ENCODE measurements around the gene SRPK3.
"Not testable (repeated sequence)": the region's sequence is repeated elsewhere in the genome, so short reads cannot be mapped to it uniquely, and the experiment has no call there.

SRPK3 gene

GRCh38 chrX:153814591-153815315, 33.9 kb downstream of the SRPK3 start:
- DNase-seq, result no peak

- no peak for DNase-seq
Measured at GRCh38 chrX:153816831-153817690, 36.2 kb downstream of the SRPK3 start.

- DNase-seq, result not testable (repeated sequence)
Measured at GRCh38 chrX:153818064-153818463, 37.2 kb downstream of the SRPK3 start.

- no peak for DNase-seq
Measured at GRCh38 chrX:153818571-153819383, 37.9 kb downstream of the SRPK3 start.

- no peak for DNase-seq
Measured at GRCh38 chrX:153819384-153820040, 38.7 kb downstream of the SRPK3 start.

GRCh38 chrX:153820601-153821000, 39.8 kb downstream of the SRPK3 start:
- no peak for DNase-seq

GRCh38 chrX:153821066-153821465, 40.2 kb downstream of the SRPK3 start:
- DNase-seq, result no peak

GRCh38 chrX:153824348-153824747, 43.5 kb downstream of the SRPK3 start:
- DNase-seq, result no peak

GRCh38 chrX:153825042-153825441, 44.2 kb downstream of the SRPK3 start:
- DNase-seq, result no peak

GRCh38 chrX:153827016-153827415, 46.2 kb downstream of the SRPK3 start:
- DNase-seq, result no peak

- no peak for DNase-seq
Measured at GRCh38 chrX:153827903-153828302, 47.1 kb downstream of the SRPK3 start.

- no peak for DNase-seq
Measured at GRCh38 chrX:153828308-153828707, 47.5 kb downstream of the SRPK3 start.

- no peak for DNase-seq
Measured at GRCh38 chrX:153828723-153829548, 48.1 kb downstream of the SRPK3 start.

- DNase-seq, result no peak
Measured at GRCh38 chrX:153829549-153829798, 48.6 kb downstream of the SRPK3 start.

- DNase-seq, result no peak
Measured at GRCh38 chrX:153829799-153830639, 49.2 kb downstream of the SRPK3 start, which contains the start of gene PDZD4. PDZD4 (minus strand) TSS chrX:153830544; CDS start chrX:153830298, 246 bp downstream.

- DNase-seq, result no peak
Measured at GRCh38 chrX:153830640-153831428, 50.0 kb downstream of the SRPK3 start.

GRCh38 chrX:153831429-153832150, 50.7 kb downstream of the SRPK3 start:
- no peak for DNase-seq

- DNase-seq, result no peak
Measured at GRCh38 chrX:153832728-153833127, 51.9 kb downstream of the SRPK3 start.
